NCI-H2081 treated with DMSO at 0.1 percent for 48 hours (cell line): ENCODE data around the gene IKZF3.
A peak's percentile ranks its signal among the peaks of the same experiment; 100 is the strongest.
"Not testable (repeated sequence)": the region's sequence is repeated elsewhere in the genome, so short reads cannot be mapped to it uniquely, and the experiment has no call there.

Experiments
- DNase-seq: peaks from one replicate; lab custom pipeline; 2025; lab: John Stamatoyannopoulos, UW

IKZF3 gene

GRCh38 chr17:39755554-39756379, 108.3 kb downstream of the IKZF3 start:
- no peak for DNase-seq

GRCh38 chr17:39754958-39755553, 109.1 kb downstream of the IKZF3 start:
- no peak for DNase-seq

DNA sequence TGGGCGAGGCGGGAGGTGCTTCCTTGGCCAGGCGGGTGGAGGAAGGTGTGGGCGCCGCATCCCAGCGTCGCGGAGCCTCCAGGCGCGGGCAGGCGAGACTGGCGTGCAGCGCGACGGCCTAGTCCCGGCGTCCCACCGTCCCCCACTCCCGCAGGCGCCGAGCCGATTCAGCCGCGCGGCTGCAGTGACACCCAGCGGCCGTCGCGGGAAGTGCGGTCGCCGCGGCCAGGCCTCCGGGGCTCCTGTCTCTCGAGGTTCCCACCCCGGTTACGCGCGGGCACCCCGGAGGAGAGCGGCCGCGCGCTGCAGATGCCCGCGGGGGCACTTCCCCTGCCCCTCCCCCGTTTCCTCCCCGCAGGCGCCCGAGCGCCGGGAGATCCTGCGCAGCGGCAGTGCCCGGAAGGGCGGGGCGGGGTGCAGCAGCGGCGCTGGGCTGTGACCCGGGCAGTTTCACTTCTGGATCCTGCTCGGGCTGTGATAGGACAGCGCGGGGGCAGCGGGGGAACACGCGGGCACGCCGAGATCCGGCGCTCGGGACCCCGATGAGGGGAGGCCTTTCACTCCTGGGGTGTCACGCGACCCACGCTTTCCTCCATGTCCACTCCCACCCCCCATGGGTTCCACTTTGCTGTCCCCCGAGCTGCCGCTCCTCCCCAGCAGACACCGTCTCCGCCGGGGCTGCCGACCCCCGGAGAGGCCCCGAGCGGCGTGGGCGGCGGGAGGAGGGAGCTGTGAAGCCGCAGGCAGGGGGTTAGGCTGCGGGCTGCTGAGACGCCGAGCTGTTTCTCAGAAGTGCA, 109.8 kb downstream of the IKZF3 start:
- peak; percentile 68 for DNase-seq

GRCh38 chr17:39753514-39754160, 110.5 kb downstream of the IKZF3 start:
- no peak for DNase-seq

DNA sequence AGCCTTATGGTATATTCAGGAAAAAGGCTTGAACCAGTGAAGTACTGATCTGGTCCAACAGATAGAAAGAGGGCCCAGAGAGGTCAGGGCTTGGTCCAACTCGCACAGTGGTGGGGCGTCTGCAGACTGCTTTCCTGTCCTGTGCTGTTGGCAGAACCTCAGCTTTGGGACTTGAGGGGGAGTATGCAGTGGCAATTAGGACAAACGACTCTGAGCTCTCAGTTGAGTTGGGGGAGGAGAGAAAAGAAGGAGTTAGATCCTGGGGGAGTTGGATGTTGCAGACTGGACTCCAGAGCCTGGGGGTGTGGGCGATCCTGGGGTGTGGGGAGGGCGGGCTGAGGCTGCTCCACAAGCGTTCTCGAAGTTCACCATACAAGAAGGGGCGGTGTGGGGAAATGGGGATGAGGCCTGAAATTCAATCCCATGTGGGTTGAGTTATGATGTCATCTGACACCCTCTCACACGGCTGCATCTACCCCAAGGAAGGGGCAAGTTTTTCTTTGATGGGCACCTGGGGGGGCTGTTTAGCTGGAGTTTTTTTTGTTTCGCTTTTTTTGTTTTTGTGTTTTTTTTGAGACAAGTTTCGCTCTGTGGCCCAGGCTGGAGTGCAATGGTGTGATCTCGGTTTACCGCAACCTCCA, 111.8 kb downstream of the IKZF3 start:
- DNase-seq: no peak

DNA sequence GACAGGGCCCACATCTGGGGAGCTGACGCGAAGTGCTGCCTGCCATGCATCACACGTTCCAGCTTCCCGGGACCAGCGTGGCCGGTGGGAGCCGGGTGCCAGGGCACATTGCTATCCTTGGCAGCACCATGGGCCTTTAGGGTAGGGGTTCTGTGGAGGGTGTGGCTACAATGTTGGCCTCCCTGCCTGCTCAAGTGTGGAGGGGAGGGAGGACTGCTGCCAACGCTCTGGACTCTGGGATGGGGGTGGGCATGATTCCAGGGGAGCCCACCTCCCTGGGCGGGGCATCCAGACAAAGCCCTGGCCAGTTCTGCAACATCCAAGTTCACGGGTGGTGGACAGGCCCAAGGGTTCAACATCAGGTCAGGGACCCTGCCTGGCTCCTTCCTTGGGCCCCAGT, 112.5 kb downstream of the IKZF3 start:
- DNase-seq: no peak

DNA sequence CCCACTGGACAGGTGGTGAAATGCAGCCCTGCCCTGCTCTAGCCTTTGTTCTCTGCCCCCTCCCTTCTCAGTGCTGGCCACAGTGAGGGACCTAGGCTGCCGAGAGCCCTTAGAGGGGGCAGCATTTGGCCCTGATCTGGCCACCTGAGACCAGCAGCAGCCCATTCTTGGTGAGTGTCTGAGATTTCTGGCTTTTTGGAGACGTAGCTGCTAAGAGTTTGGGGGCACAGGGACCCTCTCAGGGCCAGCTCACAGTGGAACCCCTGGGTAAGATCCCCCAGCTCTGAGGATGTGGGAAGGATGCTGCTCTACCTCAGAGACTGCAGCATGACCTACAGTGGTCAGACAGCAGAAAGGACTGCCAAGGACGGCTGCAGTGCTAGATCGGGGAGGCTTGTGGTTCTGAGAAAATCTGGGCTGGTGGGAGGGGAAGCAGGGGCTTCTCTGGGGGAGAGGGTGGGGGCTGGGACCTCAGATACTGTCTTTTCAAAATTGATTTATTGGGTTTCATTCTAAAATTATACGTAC, 113.0 kb downstream of the IKZF3 start:
- no peak for DNase-seq

DNA sequence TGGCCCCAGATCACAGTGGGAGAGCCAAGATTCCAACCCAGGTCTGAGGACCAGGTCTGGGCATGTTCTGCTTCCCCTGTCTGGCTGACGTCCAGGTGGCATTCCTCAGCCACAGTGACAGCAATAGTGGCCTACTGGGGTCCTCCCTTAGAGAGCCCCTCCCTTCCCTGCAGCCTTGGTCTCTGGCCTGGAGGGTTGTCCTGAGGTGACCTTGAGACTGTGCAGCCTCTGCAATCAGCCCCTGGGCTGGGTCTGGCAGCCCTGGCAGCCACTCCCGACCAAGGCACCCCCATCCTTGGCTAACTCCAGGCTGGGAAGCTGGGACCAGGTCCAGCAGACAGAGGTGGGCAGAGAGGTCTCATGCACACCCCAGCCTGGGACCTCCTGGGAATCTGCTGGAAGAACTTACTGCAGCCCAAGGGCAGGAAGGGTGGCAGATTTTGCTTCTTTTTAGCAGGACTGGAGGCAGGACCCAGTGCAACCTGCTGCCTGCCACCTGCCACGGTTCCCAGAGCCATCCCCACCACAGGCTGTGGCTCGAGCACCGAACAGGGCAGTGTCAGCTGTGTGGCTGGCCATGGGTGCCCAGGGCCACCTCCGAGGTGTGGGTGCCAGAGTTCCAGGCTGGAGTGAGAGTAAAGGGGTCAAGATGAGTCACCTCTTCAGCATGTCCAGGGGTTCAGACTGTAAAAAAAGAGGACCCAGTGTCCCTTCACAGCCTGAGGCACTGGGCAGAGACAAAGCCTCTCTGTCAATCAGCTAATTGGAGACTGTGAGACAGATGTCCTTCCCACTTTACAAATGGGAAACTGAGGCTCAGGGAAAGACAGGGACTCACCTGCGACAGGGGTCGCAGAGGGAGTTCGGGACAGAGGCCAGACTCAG, 113.7 kb downstream of the IKZF3 start:
- no peak for DNase-seq

DNA sequence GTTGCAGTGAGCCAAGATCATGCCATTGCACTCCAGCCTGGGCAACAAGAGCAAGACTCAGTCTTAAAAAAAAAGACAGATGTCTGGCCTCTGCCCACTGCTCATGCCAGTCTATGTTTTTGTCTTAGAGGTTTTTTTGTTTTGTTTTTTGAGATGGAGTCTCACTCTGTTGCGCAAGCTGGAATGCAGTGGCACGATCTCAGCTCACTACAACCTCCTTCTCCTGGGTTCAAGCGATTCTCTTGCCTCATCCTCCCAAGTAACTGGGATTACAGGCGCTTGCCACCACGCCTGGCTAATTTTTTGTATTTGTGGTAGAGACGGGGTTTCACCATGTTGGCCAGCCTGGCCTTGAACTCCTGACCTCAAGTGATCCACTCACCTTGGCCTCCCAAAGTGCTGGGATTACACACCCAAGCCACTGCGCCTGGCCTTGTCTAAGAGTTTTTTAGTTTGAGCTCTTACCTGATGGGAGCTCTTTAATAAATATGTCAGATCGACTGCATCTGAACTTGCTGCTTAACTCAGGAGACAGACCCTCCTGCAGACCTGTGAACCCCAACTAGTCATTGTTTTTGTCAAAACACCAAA, 115.6 kb downstream of the IKZF3 start:
- DNase-seq: not testable (repeated sequence)

DNA sequence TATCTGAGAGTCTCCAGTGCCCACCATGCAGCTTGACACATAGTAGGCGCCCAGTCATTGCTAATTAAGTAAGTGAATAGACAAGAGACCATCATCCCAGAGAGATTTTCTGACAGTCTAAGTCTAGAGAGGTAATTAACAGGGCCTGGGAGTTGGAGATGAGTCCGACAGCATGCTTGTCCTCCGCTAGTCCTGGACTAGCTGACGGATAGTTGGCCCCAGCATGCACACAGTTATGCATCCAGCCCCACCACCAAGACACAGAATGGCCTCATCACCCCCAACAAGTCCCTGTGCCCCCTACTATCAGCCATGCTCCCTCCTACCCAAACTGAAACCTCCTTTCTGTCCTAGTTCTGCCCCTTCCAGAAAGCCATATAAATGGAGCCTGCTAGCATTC, 116.4 kb downstream of the IKZF3 start:
- no peak for DNase-seq

DNA sequence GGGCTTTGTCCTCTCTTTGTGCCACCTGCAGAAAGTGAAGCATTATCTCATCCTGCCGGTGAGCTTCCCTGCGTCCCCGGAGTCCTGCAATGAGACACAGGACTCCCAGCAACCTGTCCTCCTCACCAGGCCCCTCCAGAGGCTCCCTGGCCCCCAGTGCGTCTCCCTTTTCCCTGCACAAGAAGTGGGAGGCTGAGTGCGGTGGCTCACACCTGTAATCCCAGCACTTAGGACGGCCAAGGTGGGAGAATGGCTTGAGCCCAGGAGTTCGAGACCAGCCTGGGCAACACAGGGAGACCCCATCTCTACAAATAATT, 118.0 kb downstream of the IKZF3 start:
- no peak for DNase-seq

GRCh38 chr17:39745335-39746144, 118.6 kb downstream of the IKZF3 start:
- DNase-seq: no peak

- no peak for DNase-seq
These were observed 119.3 kb downstream of the IKZF3 start for GRCh38 chr17:39744836-39745215.

- no peak for DNase-seq
These were observed 119.9 kb downstream of the IKZF3 start for GRCh38 chr17:39744075-39744835.

- DNase-seq: no peak
These were observed 121.2 kb downstream of the IKZF3 start for GRCh38 chr17:39742856-39743436.

DNA sequence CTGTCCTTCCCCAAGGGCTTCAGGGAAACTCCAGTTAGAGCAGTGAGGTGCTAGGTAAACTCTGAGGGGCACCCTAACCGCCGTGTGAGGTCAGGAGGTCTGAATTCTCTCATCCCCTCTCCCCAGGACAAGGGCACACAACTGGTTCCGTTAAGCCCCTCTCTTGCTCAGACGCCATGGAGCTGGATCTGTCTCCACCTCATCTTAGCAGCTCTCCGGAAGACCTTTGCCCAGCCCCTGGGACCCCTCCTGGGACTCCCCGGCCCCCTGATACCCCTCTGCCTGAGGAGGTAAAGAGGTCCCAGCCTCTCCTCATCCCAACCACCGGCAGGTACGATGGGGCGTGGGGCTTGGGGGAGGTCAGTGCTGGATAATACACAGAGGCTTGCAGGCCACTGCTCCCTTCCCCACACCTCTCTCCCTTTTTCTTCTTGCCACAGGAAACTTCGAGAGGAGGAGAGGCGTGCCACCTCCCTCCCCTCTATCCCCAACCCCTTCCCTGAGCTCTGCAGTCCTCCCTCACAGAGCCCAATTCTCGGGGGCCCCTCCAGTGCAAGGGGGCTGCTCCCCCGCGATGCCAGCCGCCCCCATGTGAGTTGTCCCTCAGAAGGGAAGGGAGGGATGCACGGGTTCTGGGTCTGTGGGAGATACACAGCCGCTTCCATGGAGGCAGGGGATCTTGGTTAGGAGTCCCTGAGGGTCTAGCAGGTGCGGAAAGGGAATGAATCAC, 121.8 kb downstream of the IKZF3 start:
- no peak for DNase-seq

DNA sequence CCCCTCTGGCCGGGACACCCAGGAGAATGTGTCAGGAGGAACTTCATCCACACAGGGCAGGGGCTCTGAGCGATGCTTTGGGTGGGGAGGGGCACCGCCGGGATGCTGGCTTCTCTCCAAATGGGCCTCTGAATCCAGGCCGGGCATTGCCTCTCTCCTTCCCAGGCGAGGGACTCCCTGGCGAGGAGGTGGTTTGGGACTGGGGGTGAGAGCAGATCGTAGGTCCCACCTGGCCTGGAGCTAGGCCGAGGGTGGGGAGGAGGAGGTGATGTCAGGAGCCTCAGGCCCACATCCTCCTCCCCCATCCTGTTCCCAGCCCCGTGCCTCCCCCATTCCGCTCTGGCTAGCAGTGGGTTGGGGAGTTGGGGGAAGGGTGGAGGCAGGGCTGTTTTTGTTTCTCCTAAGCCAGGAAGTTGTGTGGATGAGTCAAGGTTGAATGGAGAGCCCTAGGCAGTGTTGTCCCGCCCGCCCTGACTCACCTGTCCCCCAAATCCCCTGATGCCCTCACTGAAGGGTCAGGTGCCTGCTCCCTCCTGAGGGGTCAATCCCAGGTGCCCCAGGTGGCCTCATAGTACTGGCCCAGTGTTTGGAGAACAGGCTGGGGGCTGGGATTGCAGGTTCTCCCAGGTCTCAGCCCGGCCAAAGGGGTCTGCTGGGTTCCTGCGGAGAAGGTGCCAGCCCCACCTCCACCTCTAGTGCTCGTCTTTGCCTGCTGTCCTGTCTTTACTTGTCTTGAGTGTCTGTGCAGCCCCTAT, 123.6 kb downstream of the IKZF3 start:
- DNase-seq: no peak
